ENCODE measurements around the gene SATB2.

Gene SATB2

DNA sequence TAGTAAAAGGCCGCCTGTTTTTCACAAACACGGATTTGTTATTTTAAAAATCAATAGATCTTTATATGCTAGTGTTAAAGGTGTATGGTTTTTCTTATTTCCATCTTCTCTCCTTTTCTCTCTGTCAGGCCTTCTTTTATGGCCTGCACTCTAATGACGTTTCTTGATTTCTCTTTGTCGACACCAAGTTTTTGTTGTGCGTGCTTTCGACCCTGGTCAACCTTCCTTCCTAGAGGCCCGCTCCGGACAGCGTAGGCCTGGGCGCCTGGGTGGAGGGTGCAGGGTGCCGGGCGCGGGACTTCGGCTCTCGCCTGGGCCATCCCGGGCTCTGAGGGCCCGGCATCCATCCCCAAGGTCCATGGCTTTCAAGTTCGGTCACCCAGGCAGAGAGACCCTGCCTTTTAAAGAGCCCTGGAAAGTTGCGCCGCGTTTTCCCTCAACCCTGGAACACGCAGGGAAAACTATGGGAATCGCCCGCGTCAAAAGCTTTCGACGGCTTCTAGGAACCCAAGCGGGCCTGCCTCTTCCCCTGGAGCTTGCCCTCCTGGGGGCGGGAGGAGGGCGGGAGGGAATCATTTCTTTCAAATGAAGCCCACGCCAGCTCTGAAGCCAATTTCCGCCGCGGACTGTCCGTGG, 4.1 kb upstream of the SATB2 start:
- DNase-seq (ENCODE audit: insufficient read length, low spot score) (no peak), FAIRE-seq (no peak)
- TF ChIP-seq, protein P1, sequence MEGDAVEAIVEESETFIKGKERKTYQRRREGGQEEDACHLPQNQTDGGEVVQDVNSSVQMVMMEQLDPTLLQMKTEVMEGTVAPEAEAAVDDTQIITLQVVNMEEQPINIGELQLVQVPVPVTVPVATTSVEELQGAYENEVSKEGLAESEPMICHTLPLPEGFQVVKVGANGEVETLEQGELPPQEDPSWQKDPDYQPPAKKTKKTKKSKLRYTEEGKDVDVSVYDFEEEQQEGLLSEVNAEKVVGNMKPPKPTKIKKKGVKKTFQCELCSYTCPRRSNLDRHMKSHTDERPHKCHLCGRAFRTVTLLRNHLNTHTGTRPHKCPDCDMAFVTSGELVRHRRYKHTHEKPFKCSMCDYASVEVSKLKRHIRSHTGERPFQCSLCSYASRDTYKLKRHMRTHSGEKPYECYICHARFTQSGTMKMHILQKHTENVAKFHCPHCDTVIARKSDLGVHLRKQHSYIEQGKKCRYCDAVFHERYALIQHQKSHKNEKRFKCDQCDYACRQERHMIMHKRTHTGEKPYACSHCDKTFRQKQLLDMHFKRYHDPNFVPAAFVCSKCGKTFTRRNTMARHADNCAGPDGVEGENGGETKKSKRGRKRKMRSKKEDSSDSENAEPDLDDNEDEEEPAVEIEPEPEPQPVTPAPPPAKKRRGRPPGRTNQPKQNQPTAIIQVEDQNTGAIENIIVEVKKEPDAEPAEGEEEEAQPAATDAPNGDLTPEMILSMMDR (IDR thresholded peaks at IDR 0.05; ENCODE audit: insufficient read depth, missing control alignments): no peak

DNA sequence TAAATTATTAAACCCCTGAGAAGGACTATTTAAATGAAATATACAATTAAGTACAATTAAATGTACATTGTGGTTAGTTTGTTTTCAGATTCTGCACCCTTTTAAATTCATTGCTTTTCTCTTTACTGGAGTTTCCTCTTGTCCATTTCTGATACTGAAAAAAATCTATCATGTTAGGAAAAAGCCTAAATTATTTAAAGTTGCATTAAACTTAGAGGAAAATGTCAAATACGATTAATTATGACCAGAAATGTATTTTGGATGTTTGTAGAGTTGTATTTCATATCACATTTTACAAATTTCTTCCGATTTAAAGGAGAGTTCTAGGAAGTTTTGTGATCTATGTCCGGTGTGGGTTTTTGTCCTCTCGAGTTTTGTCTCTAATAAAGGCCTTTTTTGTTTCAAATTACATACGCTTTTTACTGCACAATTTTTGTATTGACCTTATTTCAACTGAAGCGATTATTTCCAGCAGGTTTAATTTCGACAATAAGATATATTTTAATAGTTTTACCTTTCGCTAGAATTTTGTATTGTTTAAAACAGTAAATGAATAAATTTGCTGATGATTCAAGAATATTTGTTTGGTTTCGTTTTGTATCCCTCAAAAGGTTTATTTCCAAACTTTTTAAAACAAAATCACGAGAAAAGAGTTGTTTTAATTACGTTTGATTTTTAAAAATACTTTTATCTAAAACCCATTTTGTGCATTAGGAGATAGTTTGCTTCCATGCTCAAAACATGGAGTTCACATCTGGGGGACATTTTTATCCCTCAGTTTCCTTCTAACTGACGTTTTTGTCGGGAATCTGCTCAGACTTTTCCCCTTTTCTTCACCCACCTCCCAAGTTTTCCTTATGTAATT, 3.3 kb upstream of the SATB2 start:
- FAIRE-seq (no peak), DNase-seq (ENCODE audit: insufficient read length, low spot score) (no peak)

DNA sequence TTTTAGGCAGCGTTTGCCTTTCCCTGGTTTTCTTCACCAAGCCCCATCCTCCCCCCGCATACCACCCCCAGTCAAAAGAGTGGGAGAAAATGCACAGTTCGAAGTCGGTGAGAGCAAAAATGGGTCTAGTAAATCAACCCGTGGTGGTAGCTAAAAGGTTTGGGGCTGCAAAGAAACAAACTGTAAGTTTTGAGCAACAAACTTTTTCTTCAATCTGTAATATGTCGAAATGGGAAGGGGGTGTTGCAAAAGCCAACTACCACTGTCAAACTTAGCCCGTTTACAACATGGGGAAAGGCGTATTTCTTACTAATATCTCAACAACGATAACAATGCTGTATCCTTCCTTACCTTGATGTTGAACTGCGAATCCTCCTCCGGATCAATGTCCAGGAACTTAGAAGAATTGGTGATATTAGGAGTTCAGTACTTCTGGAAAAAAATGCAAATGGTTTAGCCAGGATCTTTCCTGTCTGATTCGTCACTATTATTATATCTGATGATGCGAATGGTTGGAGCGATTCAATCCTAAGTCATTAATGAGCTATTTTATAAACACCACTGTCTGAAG, 2.4 kb upstream of the SATB2 start:
- TF ChIP-seq, protein P1 (IDR thresholded peaks at IDR 0.05; ENCODE audit: insufficient read depth, missing control alignments): no peak
- no peak for FAIRE-seq
- DNase-seq (ENCODE audit: insufficient read length, low spot score): no peak

More for the DNA sequence above, 3.3 kb upstream of the SATB2 start:
- TF ChIP-seq, protein P1 (IDR thresholded peaks at IDR 0.05; ENCODE audit: insufficient read depth, missing control alignments): no peak

DNA sequence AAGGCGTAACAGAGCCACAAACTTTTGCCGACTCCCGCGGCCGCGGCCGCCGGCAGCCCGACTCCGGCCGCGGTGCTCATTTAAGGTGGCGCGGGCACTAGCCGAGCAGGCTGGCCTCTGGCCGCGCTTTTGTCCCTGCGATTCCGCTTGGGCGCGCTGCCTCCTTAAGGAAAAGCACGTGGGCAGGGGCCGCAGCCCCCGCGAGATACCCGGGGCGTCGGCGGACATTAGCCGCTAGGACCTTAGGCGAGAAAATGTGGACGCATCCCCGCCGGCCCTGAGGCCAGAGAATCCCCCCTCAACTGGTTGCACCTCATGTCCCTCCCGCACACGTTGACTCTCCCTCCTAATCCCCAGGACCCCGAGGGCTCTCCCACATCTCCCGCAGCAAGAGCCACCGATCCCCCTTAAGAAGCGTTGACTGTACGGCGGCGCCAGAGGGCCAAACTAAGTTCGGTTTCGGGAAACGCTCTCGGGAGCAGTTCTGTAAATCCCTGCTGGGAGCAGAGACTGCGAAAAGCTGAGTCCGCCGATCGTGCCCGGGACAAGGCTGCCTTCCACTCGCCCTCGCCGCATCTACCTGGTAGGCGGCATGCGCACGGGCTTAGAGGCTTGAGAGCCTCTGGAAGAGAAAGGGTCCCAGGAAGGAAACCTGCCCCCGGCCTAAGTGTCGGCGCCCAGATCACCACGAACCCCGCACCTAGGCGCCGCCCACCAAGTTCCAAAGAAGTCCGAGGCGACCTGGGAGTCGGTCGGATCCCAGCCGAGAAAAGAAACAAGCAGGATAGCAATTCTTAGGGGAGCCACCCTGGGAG, 1.8 kb upstream of the SATB2 start:
- no peak for FAIRE-seq
- DNase-seq (ENCODE audit: insufficient read length, low spot score): peak; percentile 65

GRCh38 chr2:199458806-199459285, 1.1 kb upstream of the SATB2 start:
- FAIRE-seq (no peak), DNase-seq (ENCODE audit: insufficient read length, low spot score) (no peak)
- TF ChIP-seq, protein P1 (IDR thresholded peaks at IDR 0.05; ENCODE audit: insufficient read depth, missing control alignments): no peak

More for the DNA sequence above, 1.8 kb upstream of the SATB2 start:
- TF ChIP-seq, protein P1 (IDR thresholded peaks at IDR 0.05; ENCODE audit: insufficient read depth, missing control alignments): no peak

DNA sequence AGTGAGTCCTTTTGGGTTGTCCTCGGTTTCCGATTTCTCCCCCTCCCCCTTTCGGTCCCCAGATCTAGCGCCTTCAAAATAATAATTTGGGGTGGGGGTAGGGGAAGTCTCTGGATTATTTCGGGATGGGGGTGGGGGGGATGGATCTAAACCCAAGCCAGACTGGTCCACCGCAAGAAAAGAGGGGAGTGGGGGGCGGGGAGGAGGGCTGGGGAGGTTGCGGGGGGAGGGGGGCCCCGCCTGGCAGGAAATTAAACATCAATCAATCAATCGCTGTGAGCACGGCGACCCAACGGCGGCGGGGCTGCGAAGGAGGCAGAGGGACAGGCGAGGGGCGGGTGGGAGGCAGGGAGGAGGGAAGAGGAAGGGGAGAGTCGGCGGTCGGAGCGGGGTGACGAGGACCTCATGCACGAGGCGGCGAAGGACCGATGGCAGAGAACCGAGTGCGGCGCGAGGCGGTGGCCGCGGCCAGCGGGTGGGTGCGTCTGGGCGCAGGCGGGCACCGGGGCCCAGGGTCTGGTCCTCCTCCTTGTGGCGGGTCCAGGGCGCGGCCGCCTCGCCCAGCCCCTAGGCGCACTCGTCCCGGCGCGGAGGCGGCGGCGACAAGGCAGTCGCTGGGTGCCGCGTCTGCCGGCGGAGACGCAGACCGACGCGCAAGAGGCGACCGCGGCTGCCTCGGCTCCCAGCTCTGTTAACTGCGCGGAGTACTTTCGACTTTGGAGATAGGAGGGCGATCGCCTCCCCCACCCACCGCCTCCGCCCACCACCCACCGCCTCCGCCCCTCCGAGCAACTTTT, 468 bp upstream of the SATB2 start:
- FAIRE-seq (no peak), DNase-seq (ENCODE audit: insufficient read length, low spot score) (no peak)
- TF ChIP-seq, protein P1 (IDR thresholded peaks at IDR 0.05; ENCODE audit: insufficient read depth, missing control alignments): no peak

All from D721Med (cell line).